Right lobe of liver (tissue), 6 donors: ENCODE results near the gene ERBB4. TPM values are rescaled to one million over a fixed set of nuclear protein-coding genes. Genes with fewer than 3 reads are reported as not detected.
A peak's percentile ranks its signal among the peaks of the same experiment; 100 is the strongest.

Experiments
- ATAC-seq, 4 donors: fragments of 200-7000 bp; cut with Tn5 transposase; one replicate each; pipeline ENCODE4 v1.9.1; 2020; ENCODE audit warnings: mild to moderate bottlenecking in 4 of 4, moderate library complexity in 4 of 4
- DNase-seq, 3 donors: peaks; one replicate each; pipeline ENCODE4 v3.0.0-alpha.2; 2020
- H3K27ac ChIP-seq, 3 donors: fragments of 200-600 bp; one replicate each; pipeline ENCODE4 v1.8.0; 2022
- H3K27me3 ChIP-seq, 2 donors: fragments of 200-600 bp; one replicate each; pipeline ENCODE4 v1.8.0; 2022
- H3K36me3 ChIP-seq, 4 donors: fragments of 200-600 bp; sonication (generic) in 1 of 4; one replicate each; pipeline versions ENCODE4 v1.5.1 to v1.8.0; 2017 to 2022; ENCODE audit warnings: control low read depth in 1 of 4
- H3K4me1 ChIP-seq, 4 donors: fragments of 200-600 bp; sonication (generic) in 1 of 4; one replicate each; pipeline versions ENCODE4 v1.5.1 to v1.8.0; 2017 to 2022; ENCODE audit warnings: control low read depth in 1 of 4
- H3K4me3 ChIP-seq, 3 donors: fragments of 200-600 bp; one replicate each; pipeline ENCODE4 v1.8.0; 2022
- H3K9me3 ChIP-seq, 4 donors: fragments of 200-600 bp; sonication (generic) in 1 of 4; one replicate each; pipeline versions ENCODE4 v1.5.1 to v1.8.0; 2017 to 2022; ENCODE audit warnings: control low read depth in 1 of 4
- CTCF ChIP-seq, 4 donors: fragments of 200-600 bp in 3 of 4; fragments of 450-650 bp in 1 of 4; IDR thresholded peaks; one replicate each; pipeline versions ENCODE4 v1.5.1 to v1.8.0; 2016 to 2022; ENCODE audit warnings: antibody characterized with exemption in 4 of 4, mild to moderate bottlenecking in 2 of 4
- POLR2A ChIP-seq: fragments of 450-650 bp; IDR thresholded peaks from one replicate; pipeline ENCODE4 v1.6.1; 2017; ENCODE audit warnings: antibody characterized with exemption, mild to moderate bottlenecking
- WGBS: methylation state at CpG from one replicate; pipeline ENCODE4 v1.1.6; 2018; ENCODE audit warnings: low coverage, low lambda C conversion rate; ENCODE audit not compliant: insufficient coverage; ENCODE audit errors: missing lambda C conversion rate; 5-methylcytosine and 5-hydroxymethylcytosine counted together
- intact Hi-C, 2 donors: fragments of 100-400 bp; cut with DNase I; formaldehyde crosslinking; loops; one replicate each; pipeline versions ENCODE4 v1.11.2 to v1.14.1; 2022
- long read RNA-seq: library from polyadenylated mRNA; unstranded; transcript quantifications from one replicate; pipeline ENCODE4 v2.0.0, GENCODE V29; 2019
- total RNA-seq, 6 experiments: library from RNA; depleted of rRNA in 2 of 6; stranded (reverse); fragments of >200 nt in 2 of 6; fragmentation: NEBNext Ultra II Directional in 3 of 6; extraction: Animal tissue kit (Norgen Biotek cat#: 25700) in 3 of 6; gene quantifications; one replicate each; pipeline versions ENCODE4 v1.1.0 to v1.2.4, GENCODE V29; 2016 to 2023
- donor health status: DM: no; HTN: yes; CAD: no.
- donor health status: DM: no; HTN: no; CAD: no.
- donor health status: DM: no; HTN: no; CAD: no.
- donor health status: DM: no; HTN: yes; CAD: no.
- donor health status: DM: no; HTN: yes; CAD: no.

ERBB4 gene
- total RNA-seq: under 1 TPM in 4 of 6 experiments, not detected in 2; 0.02 to 0.59 (median 0.08) TPM
- long read RNA-seq: 0 reads

- TF ChIP-seq CTCF (IDR thresholded peaks at IDR 0.05): no peak
- no peak for TF ChIP-seq POLR2A
- ATAC-seq (peak; percentile 16 to 42 (median 37)), DNase-seq (peak; percentile 18 to 47 (median 42))
- WGBS: 1% methylated on average over 40 of the region's 69 CpGs
- H3K4me3 ChIP-seq: peak within 1 kb of the TSS; percentile 31 to 53 (median 51)
- no peaks in the 10 kb centered on the region for H3K36me3 ChIP-seq
- H3K4me1 ChIP-seq: peaks cover 0 to 22% (median 4%) of the 10 kb centered on the region in 4 donors
- H3K9me3 ChIP-seq: no peaks in the 10 kb centered on the region
- intact Hi-C loops: no loop called here
- no peak within 1 kb of the TSS for H3K27ac ChIP-seq
- H3K27me3 ChIP-seq: peaks cover 0 to 9% of the 10 kb centered on the region in 2 donors
These were observed at the start of gene ERBB4 for GRCh38 chr2:212538305-212539071. ERBB4 (minus strand) TSS chr2:212538802; CDS start chr2:212538530, 272 bp downstream.

DNA sequence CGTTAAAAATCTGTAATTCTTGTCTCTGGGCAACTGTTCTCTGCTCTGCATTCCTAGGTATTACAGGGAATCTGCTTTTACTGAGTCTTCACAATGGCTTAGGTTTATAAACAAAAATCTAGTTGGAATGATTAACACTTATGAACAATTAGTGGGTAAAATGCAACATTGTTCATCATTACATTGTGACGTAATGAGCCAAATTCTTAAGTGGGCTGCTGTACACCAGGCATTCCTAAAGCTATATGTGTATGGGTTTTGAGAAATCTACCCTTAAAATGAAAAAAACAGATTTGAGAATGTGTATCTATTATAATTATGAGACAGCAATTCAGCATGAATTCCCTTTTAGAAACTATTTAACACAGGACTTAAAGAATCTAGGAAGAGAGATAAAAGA, 41.5 kb upstream of the ERBB4 start:
- intact Hi-C loops: no loop called here
- H3K9me3 ChIP-seq: no peaks in the 10 kb centered on the region
- no peak overlapping the region for H3K4me3 ChIP-seq
- DNase-seq (no peak), ATAC-seq (no peak)
- WGBS: 46% methylated on average over 2 of the region's 2 CpGs
- H3K27ac ChIP-seq: no peak overlapping the region
- H3K4me1 ChIP-seq: no peaks in the 10 kb centered on the region
- TF ChIP-seq CTCF (IDR thresholded peaks at IDR 0.05) (no peak), POLR2A (no peak)
- H3K27me3 ChIP-seq: no peaks in the 10 kb centered on the region
- H3K36me3 ChIP-seq: no peaks in the 10 kb centered on the region

DNA sequence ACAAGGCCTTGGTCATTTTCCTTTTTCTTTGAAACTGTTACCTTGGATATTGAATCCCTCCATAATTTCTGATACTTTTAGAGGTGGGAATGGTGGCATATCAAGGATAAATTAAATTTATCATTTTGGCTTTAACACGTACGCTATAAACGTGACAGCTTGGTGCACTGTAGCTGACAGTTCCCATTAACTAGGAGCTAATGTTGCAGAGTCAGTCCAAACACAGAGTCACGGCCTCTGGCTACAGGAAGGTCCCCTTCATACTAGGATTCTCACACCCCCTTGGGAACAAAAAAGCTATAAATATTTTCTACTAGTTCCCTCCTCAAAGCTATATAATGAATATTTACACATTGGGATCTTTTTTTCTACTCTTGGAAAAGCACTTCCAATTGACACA, 17.7 kb upstream of the ERBB4 start:
- H3K27me3 ChIP-seq: no peaks in the 10 kb centered on the region
- DNase-seq (no peak), ATAC-seq (no peak)
- WGBS: 69% methylated on average over 4 of the region's 4 CpGs
- no peaks in the 10 kb centered on the region for H3K4me1 ChIP-seq
- no peak overlapping the region for H3K4me3 ChIP-seq
- TF ChIP-seq CTCF (IDR thresholded peaks at IDR 0.05): no peak
- no peak for TF ChIP-seq POLR2A
- no peak overlapping the region for H3K27ac ChIP-seq
- intact Hi-C loops: no loop called here
- no peaks in the 10 kb centered on the region for H3K9me3 ChIP-seq
- H3K36me3 ChIP-seq: no peaks in the 10 kb centered on the region

DNA sequence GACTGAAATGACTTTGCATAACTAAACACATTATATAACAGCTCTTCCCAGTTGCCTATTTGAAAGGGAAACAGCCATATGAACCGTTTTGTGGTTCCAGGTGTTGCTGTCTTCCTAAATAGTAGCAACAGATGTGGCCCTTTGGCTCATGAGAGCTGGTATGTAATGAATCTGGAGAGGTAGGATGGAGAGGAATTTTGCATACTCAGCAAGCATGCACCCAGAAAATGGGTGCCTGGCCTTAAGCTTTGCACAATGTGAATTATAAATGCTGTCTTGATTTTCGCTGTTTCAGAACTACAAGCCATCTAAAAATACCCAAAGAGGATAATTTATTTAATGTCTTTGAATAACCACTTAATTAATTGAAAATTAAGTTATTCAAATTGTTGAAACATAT, 15.6 kb upstream of the ERBB4 start:
- ATAC-seq (no peak), DNase-seq (no peak)
- intact Hi-C loops: no loop called here
- Histone ChIP-seq H3K4me3 (no peak overlapping the region), H3K36me3 (no peaks in the 10 kb centered on the region), H3K4me1 (no peaks in the 10 kb centered on the region), H3K27ac (no peak overlapping the region), H3K27me3 (no peaks in the 10 kb centered on the region), H3K9me3 (no peaks in the 10 kb centered on the region)
- no peak for TF ChIP-seq CTCF (IDR thresholded peaks at IDR 0.05)
- TF ChIP-seq POLR2A: no peak
- WGBS: 50% methylated on average over 2 of the region's 2 CpGs
